HG03064 (cell line): ENCODE measurements around the gene NUP85.
A peak's percentile ranks its signal among the peaks of the same experiment; 100 is the strongest.
"Not testable (repeated sequence)": the region's sequence is repeated elsewhere in the genome, so short reads cannot be mapped to it uniquely, and the experiment has no call there.

Experiments
- ATAC-seq: cut with Tn5 transposase; IDR thresholded peaks from one replicate; pipeline ENCODE4 v1.9.1; 2021; ENCODE audit warnings: low read depth; ENCODE audit not compliant: unreplicated experiment

The NUP85 gene

GRCh38 chr17:75205037-75205792 lies at the start of gene NUP85:
TSS of gene NUP85 (plus strand) at chr17:75205679. CDS start at chr17:75205762, 83 bp downstream.
- peak; percentile 68 for ATAC-seq

- not testable (repeated sequence) for ATAC-seq
Measured at GRCh38 chr17:75158480-75158879, 47.0 kb upstream of the NUP85 start.

GRCh38 chr17:75159196-75160031 lies 46.1 kb upstream of the NUP85 start:
- ATAC-seq = no peak

- ATAC-seq = no peak
Measured at GRCh38 chr17:75160211-75160610, 45.3 kb upstream of the NUP85 start.

- ATAC-seq = no peak
Measured at GRCh38 chr17:75163074-75163473, 42.4 kb upstream of the NUP85 start.

GRCh38 chr17:75164606-75165005 lies 40.9 kb upstream of the NUP85 start:
- ATAC-seq = not testable (repeated sequence)

GRCh38 chr17:75168998-75169397 lies 36.5 kb upstream of the NUP85 start:
- ATAC-seq = no peak

GRCh38 chr17:75173526-75173925 lies 32.0 kb upstream of the NUP85 start:
- ATAC-seq = no peak

- no peak for ATAC-seq
Measured at GRCh38 chr17:75174996-75175395, 30.5 kb upstream of the NUP85 start.

GRCh38 chr17:75176625-75177024 lies 28.9 kb upstream of the NUP85 start:
- no peak for ATAC-seq

- no peak for ATAC-seq
Measured at GRCh38 chr17:75178453-75178852, 27.0 kb upstream of the NUP85 start.

GRCh38 chr17:75181110-75181509 lies 24.4 kb upstream of the NUP85 start:
- ATAC-seq = no peak

GRCh38 chr17:75181608-75182318 lies 23.7 kb upstream of the NUP85 start:
- ATAC-seq = no peak

- ATAC-seq = peak; percentile 19
Measured at GRCh38 chr17:75182319-75182568, 23.2 kb upstream of the NUP85 start.

GRCh38 chr17:75182569-75183436 lies 22.7 kb upstream of the NUP85 start, which contains the start of gene SUMO2:
TSS of gene SUMO2 (minus strand) at chr17:75182959. CDS start at chr17:75182834, 125 bp downstream.
- peak; percentile 69 for ATAC-seq

GRCh38 chr17:75183999-75184884 lies 21.2 kb upstream of the NUP85 start:
- no peak for ATAC-seq

- ATAC-seq = no peak
Measured at GRCh38 chr17:75188614-75189013, 16.9 kb upstream of the NUP85 start.

- ATAC-seq = no peak
Measured at GRCh38 chr17:75191584-75191983, 13.9 kb upstream of the NUP85 start.

GRCh38 chr17:75194879-75195278 lies 10.6 kb upstream of the NUP85 start:
- no peak for ATAC-seq
